ENCODE data around the gene LDLRAD3.

GRCh38 chr11:36265793-36266628 lies 322.1 kb downstream of the LDLRAD3 start:
- TF ChIP-seq, protein P1, sequence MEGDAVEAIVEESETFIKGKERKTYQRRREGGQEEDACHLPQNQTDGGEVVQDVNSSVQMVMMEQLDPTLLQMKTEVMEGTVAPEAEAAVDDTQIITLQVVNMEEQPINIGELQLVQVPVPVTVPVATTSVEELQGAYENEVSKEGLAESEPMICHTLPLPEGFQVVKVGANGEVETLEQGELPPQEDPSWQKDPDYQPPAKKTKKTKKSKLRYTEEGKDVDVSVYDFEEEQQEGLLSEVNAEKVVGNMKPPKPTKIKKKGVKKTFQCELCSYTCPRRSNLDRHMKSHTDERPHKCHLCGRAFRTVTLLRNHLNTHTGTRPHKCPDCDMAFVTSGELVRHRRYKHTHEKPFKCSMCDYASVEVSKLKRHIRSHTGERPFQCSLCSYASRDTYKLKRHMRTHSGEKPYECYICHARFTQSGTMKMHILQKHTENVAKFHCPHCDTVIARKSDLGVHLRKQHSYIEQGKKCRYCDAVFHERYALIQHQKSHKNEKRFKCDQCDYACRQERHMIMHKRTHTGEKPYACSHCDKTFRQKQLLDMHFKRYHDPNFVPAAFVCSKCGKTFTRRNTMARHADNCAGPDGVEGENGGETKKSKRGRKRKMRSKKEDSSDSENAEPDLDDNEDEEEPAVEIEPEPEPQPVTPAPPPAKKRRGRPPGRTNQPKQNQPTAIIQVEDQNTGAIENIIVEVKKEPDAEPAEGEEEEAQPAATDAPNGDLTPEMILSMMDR (IDR thresholded peaks at IDR 0.05; ENCODE audit: low read depth, low read length), result peak; percentile 94
- TF ChIP-seq EZH2phosphoT487 (IDR thresholded peaks at IDR 0.05; ENCODE audit: low read depth), result no peak
